ENCODE data around the gene MRPS11. TPM values are rescaled to one million over a fixed set of nuclear protein-coding genes. Genes with fewer than 3 reads are reported as not detected.
"Not testable (repeated sequence)": the region's sequence is repeated elsewhere in the genome, so short reads cannot be mapped to it uniquely, and the experiment has no call there.

MRPS11 gene
- polyA plus RNA-seq, 1 donor from 2014 or later, result 57.5 TPM

DNA sequence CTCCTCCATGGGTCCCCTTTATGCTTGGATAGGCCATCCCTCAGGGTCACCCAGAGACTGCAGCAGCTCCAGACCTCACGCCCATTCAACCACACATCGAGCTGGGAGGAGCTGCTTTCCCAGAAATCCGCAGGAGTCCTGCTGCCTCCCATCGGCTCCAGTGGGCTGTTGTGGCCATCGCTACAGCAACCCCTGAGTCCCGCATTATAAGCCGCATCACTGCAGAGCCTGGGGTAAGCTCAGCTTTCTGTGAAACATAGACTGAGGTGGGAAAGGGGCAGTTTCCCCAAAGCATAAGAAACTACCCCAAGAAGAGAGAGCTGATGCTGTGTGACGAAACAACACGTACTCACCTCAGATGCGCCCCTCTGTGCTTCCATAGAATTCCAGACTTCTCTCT is 36.1 kb upstream of the MRPS11 start:
- H3K9ac ChIP-seq (ENCODE audit: low read length), result no peak overlapping the region
- no peak overlapping the region for H2AFZ ChIP-seq (ENCODE audit: low read depth, low read length)
- no peaks in the 10 kb centered on the region for H4K20me1 ChIP-seq (ENCODE audit: insufficient read depth)
- H3K27me3 ChIP-seq (ENCODE audit: insufficient read depth, low read depth, low read length), result no peaks in the 10 kb centered on the region
- no peak overlapping the region for H3K27ac ChIP-seq (ENCODE audit: low read length)
- H3K4me2 ChIP-seq (ENCODE audit: low read length), result no peak overlapping the region
- H3K4me3 ChIP-seq (ENCODE audit: low read length), result no peak overlapping the region
- H3F3A ChIP-seq (ENCODE audit: insufficient read depth, low read length, poor library complexity, severe bottlenecking), result no peaks in the 10 kb centered on the region
- H3K79me2 ChIP-seq (replicated peaks; ENCODE audit: insufficient read depth, low read length), result no peaks in the 10 kb centered on the region
- H3K9me2 ChIP-seq (ENCODE audit: insufficient read depth, low read length), result no peaks in the 10 kb centered on the region
- TF ChIP-seq, protein P1, sequence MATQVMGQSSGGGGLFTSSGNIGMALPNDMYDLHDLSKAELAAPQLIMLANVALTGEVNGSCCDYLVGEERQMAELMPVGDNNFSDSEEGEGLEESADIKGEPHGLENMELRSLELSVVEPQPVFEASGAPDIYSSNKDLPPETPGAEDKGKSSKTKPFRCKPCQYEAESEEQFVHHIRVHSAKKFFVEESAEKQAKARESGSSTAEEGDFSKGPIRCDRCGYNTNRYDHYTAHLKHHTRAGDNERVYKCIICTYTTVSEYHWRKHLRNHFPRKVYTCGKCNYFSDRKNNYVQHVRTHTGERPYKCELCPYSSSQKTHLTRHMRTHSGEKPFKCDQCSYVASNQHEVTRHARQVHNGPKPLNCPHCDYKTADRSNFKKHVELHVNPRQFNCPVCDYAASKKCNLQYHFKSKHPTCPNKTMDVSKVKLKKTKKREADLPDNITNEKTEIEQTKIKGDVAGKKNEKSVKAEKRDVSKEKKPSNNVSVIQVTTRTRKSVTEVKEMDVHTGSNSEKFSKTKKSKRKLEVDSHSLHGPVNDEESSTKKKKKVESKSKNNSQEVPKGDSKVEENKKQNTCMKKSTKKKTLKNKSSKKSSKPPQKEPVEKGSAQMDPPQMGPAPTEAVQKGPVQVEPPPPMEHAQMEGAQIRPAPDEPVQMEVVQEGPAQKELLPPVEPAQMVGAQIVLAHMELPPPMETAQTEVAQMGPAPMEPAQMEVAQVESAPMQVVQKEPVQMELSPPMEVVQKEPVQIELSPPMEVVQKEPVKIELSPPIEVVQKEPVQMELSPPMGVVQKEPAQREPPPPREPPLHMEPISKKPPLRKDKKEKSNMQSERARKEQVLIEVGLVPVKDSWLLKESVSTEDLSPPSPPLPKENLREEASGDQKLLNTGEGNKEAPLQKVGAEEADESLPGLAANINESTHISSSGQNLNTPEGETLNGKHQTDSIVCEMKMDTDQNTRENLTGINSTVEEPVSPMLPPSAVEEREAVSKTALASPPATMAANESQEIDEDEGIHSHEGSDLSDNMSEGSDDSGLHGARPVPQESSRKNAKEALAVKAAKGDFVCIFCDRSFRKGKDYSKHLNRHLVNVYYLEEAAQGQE (IDR thresholded peaks at IDR 0.05; ENCODE audit: borderline replicate concordance), result no peak
- no peak for TF ChIP-seq RAD21 (conservative IDR thresholded peaks at IDR 0.05)
- no peak for TF ChIP-seq POLR2AphosphoS5 (IDR thresholded peaks at IDR 0.05)
- no peak for TF ChIP-seq EP300 (conservative IDR thresholded peaks at IDR 0.05; ENCODE audit: poor library complexity, severe bottlenecking)
- no peak for TF ChIP-seq MXI1 (conservative IDR thresholded peaks at IDR 0.05; ENCODE audit: poor library complexity, severe bottlenecking)
- TF ChIP-seq, protein P2, sequence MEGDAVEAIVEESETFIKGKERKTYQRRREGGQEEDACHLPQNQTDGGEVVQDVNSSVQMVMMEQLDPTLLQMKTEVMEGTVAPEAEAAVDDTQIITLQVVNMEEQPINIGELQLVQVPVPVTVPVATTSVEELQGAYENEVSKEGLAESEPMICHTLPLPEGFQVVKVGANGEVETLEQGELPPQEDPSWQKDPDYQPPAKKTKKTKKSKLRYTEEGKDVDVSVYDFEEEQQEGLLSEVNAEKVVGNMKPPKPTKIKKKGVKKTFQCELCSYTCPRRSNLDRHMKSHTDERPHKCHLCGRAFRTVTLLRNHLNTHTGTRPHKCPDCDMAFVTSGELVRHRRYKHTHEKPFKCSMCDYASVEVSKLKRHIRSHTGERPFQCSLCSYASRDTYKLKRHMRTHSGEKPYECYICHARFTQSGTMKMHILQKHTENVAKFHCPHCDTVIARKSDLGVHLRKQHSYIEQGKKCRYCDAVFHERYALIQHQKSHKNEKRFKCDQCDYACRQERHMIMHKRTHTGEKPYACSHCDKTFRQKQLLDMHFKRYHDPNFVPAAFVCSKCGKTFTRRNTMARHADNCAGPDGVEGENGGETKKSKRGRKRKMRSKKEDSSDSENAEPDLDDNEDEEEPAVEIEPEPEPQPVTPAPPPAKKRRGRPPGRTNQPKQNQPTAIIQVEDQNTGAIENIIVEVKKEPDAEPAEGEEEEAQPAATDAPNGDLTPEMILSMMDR (IDR thresholded peaks at IDR 0.05; ENCODE audit: poor library complexity, severe bottlenecking), result no peak
- no peak for TF ChIP-seq SMC3 (conservative IDR thresholded peaks at IDR 0.05; ENCODE audit: poor library complexity)
- no peak for TF ChIP-seq TAF1 (IDR thresholded peaks at IDR 0.05; ENCODE audit: low read depth)
- no peak for TF ChIP-seq EZH2 (IDR thresholded peaks at IDR 0.05; ENCODE audit: borderline replicate concordance, insufficient read depth, low read length, poor library complexity, severe bottlenecking)
- no peaks in the 10 kb centered on the region for H3K9me3 ChIP-seq (ENCODE audit: low read length)
- no peaks in the 10 kb centered on the region for H3K36me3 ChIP-seq (ENCODE audit: insufficient read depth, low read length)

DNA sequence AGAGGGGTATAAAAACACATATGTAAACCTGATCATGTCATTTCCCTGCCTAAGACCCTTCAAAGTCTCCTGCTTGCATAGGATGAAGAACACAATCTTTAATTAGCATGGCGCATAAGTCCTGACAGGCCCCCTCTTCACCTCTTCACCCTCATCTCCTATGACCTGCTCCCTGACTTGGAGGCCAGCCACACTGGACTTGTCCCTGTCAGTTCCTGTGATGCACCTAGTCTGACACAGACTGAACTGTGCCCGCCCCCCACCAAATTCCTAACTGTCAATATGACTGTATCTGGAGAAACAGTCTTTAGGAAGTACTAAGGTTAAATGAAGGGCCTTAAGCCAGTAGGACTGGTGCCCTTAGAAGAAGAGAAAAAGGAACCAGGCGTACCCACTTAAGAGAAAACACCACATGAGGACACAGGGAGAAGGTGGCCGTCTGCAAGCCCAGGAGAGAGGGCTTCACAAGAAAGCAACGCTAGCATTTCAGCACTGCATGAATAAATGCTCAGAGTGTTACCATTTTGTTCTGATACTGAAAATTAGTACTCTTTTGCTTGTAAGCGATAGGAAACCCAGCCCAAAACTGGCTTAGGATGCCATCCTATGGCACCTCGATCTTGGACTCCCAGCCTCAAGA is 34.3 kb upstream of the MRPS11 start:
- Histone ChIP-seq H3K4me2 (ENCODE audit: low read length) (no peak overlapping the region), H3K36me3 (ENCODE audit: insufficient read depth, low read length) (no peaks in the 10 kb centered on the region), H3K79me2 (replicated peaks; ENCODE audit: insufficient read depth, low read length) (no peaks in the 10 kb centered on the region), H3K9me3 (ENCODE audit: low read length) (no peaks in the 10 kb centered on the region), H3K27ac (ENCODE audit: low read length) (no peak overlapping the region), H3K9me2 (ENCODE audit: insufficient read depth, low read length) (no peaks in the 10 kb centered on the region), H3F3A (ENCODE audit: insufficient read depth, low read length, poor library complexity, severe bottlenecking) (no peaks in the 10 kb centered on the region), H4K20me1 (ENCODE audit: insufficient read depth) (no peaks in the 10 kb centered on the region), H3K4me3 (ENCODE audit: low read length) (no peak overlapping the region), H3K27me3 (ENCODE audit: insufficient read depth, low read depth, low read length) (no peaks in the 10 kb centered on the region), H2AFZ (ENCODE audit: low read depth, low read length) (no peak overlapping the region), H3K9ac (ENCODE audit: low read length) (no peak overlapping the region)
- TF ChIP-seq EZH2 (IDR thresholded peaks at IDR 0.05; ENCODE audit: borderline replicate concordance, insufficient read depth, low read length, poor library complexity, severe bottlenecking) (no peak), RAD21 (conservative IDR thresholded peaks at IDR 0.05) (no peak), MXI1 (conservative IDR thresholded peaks at IDR 0.05; ENCODE audit: poor library complexity, severe bottlenecking) (no peak), SMC3 (conservative IDR thresholded peaks at IDR 0.05; ENCODE audit: poor library complexity) (no peak), POLR2AphosphoS5 (IDR thresholded peaks at IDR 0.05) (no peak), EP300 (conservative IDR thresholded peaks at IDR 0.05; ENCODE audit: poor library complexity, severe bottlenecking) (no peak), TAF1 (IDR thresholded peaks at IDR 0.05; ENCODE audit: low read depth) (no peak)
- TF ChIP-seq, protein P1 (IDR thresholded peaks at IDR 0.05; ENCODE audit: borderline replicate concordance), result no peak
- TF ChIP-seq, protein P2 (IDR thresholded peaks at IDR 0.05; ENCODE audit: poor library complexity, severe bottlenecking), result no peak

DNA sequence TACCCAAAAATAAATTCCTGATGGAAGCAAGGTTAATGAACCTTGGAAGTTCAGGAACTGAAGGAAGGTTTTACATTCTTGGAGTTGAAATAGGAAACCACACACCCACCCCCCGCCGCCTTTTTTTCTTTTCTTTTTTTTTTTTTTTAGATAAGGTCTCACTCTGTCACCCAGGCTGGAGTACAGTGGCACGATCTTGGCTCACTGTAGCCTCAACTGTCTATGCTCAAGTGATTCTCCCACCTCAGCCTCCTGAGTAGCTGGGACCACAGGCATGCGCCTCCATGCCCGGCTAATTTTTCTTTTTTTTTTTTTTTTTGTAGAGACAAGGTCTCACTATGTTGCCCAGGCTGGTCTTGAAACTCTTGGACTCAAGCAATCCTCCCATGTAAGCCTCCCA is 33.4 kb upstream of the MRPS11 start:
- H2AFZ ChIP-seq (ENCODE audit: low read depth, low read length); H3K9me3 ChIP-seq (ENCODE audit: low read length); H3K27ac ChIP-seq (ENCODE audit: low read length); H3K9ac ChIP-seq (ENCODE audit: low read length); H3K27me3 ChIP-seq (ENCODE audit: insufficient read depth, low read depth, low read length); H3F3A ChIP-seq (ENCODE audit: insufficient read depth, low read length, poor library complexity, severe bottlenecking); H3K9me2 ChIP-seq (ENCODE audit: insufficient read depth, low read length); H3K36me3 ChIP-seq (ENCODE audit: insufficient read depth, low read length); H4K20me1 ChIP-seq (ENCODE audit: insufficient read depth); H3K79me2 ChIP-seq (replicated peaks; ENCODE audit: insufficient read depth, low read length); H3K4me2 ChIP-seq (ENCODE audit: low read length); H3K4me3 ChIP-seq (ENCODE audit: low read length): not testable (repeated sequence)

Measured in neural cell (in vitro differentiated cells).